NCI-H1105 (cell line): ENCODE results near the gene AOPEP.
"Not testable (repeated sequence)": the region's sequence is repeated elsewhere in the genome, so short reads cannot be mapped to it uniquely, and the experiment has no call there.

ENCODE experiments used
- DNase-seq: peaks from one replicate; lab custom pipeline; 2025; lab: John Stamatoyannopoulos, UW

Gene AOPEP

DNA sequence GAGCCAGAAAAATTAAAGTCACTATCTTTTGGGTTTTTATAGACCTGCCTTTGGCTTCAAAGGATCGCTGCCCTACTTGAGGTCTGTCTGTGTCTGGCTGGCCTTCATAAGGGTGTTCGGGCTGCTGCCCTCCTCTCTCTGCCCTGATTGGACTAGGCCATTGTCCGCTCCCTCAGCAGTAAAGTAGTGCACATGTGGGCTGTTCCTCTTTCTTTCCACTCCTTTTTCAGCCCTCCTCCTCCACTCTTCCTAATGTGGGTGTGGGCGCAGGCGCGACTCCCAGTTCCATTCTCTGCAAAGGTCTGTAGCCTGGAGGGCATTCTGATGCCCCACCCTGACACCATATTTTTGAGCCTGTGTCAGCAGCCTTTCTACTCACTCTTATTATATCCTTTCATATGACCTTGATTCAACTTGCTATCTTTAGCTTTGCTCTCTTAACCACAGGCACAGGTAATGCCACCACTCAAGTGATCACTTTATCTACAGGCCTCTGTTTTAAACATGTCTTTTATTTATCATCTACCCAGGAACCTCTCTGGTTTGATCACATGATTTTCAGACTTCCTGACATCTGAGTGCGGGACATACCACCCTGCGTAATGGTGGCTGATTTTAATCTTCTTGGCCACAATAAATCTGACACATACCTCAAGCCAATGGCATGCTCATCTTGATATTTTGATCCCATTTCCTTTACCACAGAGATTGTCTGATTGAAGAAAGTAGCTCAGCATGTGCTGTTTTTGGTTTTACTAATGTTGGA lies 144.5 kb downstream of the AOPEP start:
- no peak for DNase-seq

DNA sequence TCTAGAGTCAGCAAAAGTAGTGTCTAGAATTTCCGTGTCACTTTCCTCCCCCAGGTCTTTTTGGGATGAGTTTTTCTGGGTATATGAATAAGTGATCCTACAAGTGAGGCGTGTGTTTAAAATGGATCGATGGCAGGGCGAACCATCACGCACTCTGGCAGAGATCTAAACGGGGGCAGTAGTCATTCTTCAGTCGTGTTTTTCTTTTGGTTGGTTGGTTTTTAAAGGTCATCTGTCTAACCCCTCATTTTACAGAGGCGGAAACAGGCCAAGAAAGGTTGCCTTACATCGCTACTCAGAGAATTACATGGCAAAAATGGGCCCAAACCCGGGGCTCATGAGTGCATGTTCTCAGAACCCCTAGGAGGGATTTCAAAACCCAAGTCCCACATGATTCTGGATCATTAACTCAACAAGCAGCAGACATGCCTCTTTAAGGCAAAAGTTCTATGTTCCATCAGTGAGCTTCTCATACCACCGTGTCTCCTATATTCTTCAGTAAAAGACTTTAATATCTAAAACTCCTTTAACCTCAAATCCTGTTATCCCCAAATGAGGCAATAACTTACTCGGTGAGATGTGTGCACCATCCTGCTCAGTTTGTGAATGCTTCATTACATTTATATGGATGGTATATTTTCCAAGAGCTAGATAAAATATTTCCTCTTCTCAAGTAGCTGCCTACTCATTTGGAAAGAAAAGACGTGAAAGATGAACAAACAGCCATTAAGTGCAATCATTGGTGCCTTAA lies 145.8 kb downstream of the AOPEP start:
- no peak for DNase-seq

DNA sequence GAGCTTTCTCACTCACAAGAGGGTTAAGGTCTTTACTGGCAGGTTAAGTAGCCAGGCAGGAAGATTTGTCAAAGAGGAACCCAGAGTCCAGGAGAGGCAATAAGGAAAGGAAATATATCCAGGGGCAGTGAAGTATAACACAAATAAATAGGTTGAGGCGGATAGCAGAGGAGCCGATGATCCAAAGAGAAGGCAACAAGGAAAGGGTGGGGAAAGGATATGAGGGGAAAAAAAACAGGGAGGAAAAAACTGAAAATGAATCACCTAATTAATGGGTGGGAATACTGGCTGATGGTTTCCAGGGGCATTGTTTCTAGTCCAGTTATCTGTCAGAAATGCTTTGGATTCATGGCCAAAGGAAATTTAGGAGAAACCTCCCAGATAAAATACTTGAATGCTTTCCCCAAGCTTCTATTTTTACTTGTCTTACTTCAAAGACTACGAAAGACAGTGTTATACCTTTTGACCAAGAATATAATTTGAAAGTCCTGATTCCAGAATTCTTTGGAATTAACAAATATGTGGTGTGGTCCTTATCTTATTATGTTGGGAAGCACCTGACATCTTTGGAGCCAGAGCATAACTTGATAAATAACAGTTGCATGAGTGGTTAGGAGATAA lies 146.5 kb downstream of the AOPEP start:
- no peak for DNase-seq

DNA sequence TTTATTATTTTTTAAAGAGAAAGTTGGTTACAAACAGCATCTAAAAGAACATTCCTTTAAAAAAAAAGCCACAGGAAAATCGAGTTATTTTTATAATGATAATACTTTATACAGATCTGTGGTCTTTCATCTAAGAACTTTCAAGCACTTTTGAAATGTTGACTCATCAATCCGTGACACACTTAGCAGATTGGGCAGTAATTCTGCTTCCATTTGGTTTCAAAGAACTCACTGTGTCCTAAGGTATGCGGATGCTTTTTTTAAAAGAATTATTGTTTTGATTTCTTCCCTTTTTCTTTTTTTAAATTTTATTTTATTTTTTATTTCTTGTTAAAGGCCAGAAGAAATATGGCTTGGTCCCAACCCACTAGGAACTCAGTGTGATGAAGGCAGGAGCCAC lies 147.8 kb downstream of the AOPEP start:
- no peak for DNase-seq

DNA sequence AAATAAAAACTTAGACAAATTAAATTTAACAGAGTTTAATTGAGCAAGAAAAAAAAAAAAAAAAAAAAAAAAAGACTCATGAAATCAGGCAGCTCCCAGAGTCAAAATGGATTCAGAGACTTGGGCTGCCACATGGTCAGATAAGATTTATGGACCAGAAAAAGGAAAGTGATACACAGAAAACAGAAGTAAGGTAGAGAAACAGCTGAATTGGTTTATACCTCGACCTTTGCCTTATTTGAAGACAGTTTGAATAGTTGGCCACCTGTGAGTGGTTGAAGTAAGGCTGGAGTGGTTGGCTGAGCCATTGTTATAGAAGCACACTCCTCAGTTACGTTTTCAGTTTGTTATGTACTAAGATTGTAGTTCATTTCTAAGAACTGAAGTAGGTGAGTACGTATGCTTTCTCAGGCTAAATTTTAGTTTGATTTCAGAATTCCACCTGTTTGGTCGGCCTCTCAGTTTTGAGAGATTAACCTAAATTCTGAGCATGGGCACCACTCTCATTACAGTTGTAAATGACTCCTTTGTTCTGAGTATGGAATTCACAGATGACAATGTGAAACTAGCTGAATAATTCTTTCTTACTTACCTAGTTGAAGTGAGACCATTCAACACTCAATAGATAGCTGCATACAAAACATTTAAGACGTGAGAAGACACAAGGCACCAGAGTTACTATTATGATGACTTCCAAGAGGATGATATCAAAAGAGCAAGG lies 149.0 kb downstream of the AOPEP start:
- no peak for DNase-seq

DNA sequence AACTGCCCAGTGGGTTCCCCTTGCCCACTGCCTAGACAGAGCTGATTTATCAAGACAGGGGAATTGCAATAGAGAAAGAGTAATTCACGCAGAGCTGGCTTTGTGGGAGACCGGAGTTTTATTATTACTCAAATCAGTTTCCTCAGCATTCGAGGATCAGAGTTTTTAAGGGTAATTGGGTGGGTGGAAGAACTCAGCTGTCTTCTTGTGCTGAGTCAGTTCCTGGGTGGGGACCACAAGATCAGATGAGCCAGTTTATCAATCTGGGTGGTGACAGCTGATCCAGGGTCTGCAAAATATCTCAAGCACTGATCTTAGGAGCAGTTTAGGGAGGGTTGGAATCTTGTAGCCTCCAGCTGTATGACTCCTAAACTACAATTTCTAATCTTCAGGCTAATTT lies 152.3 kb downstream of the AOPEP start:
- not testable (repeated sequence) for DNase-seq

DNA sequence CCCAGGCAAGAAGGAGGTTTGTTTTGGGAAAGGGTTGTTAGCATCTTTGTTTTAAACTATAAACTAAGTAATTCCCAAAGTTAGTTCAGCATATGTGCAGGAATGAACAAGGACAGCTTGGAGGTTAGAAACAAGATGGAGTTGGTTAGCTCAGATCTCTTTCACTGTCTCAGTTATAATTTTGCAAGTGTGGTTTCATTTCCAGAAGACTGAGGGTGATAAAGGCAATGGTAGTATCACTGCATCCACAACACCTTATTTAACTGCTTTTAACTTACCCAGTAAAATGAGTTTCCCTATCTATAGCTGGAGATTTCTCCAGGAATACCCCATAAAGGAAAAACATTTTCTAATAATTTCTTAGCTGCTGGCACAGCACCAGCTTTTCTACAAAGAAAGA lies 152.7 kb downstream of the AOPEP start:
- no peak for DNase-seq

DNA sequence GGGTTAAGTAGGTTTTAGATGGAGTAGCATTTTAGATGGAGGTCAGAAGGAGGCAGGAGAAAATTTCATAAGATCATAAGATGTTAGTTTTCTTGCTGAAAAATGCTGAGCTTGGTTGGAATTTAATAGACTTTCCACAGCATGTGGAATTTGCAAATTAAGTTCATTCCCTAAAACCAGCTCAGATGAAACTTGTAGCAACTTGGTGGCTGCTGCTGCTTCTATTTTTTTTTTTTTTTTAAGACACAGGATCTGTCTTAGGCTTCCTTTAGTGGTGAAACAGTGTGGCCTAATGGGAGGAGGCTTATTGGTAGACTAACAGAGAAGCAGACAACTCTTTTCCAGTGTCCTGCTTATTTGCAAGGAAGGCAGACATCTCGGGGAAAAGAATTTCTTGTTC lies 154.5 kb downstream of the AOPEP start:
- DNase-seq: no peak

DNA sequence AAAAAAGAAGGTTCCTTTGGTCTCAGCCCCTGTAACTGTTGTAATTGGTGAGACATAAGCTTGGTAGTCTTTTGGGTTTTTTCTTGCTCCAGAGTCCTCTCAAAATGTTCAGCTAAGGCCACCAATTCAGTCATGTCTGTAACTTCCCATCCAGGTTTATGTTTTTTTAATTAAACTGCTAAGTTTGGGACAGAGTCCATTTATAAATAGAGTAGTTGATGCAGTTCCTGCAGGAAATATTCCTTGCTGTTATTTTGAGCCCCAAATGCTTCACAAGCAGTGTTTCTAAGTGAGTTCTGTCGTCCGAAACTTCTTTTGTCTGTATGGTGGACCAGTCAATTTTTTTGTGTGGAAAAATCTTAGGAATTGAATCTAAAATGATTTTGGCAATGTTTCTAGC lies 155.0 kb downstream of the AOPEP start:
- no peak for DNase-seq

DNA sequence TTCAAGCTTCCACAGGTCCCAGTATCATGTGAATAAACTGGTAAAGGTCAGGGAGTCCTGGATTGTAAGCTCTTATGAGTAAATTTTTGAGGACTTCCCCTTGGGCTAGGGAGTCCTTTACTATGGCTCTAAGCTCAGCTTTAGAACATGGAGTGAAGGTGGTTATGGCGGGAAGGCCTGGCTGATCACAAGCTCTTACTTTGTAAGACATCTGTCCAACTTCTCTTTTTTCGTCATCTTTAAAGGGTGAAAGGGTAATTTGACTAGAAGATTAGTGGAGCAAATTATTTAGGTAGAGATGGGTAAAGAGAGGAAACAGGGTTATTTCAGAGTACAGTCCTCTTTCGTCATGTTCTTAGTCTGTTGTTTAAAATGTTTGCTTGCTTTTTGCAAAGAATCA lies 155.4 kb downstream of the AOPEP start:
- DNase-seq: no peak

DNA sequence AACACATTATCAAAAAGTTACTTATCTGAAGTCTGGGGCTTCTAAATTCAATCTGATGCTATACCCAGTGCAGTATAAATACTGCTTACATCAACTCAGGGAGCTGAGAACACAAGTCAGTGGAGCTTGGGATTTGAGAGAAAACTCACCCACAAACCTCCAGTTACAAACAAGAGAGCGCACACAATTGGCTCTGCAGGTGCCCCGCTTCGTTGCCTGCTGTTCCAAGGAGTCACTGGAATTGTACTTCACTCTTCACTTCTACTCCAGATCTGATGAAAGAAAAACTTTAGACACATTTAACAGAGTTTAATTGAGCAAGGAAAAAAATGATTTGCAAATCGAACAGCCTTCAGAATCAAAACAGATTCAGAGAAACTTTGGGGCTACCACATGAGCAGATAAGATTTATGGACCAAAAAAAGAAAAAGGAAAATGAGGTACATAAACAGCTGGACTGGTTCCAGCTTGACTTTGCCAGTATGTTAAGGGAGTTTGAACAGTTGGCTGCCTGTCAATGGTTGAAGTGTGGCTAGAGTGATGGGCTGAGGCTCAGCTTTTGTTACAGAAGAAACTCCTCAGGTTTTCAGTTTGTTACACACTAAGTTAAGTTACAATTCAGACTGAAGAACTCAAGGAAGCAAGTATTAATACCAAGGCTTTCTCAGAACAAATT lies 156.6 kb downstream of the AOPEP start:
- peak; percentile 52 for DNase-seq

DNA sequence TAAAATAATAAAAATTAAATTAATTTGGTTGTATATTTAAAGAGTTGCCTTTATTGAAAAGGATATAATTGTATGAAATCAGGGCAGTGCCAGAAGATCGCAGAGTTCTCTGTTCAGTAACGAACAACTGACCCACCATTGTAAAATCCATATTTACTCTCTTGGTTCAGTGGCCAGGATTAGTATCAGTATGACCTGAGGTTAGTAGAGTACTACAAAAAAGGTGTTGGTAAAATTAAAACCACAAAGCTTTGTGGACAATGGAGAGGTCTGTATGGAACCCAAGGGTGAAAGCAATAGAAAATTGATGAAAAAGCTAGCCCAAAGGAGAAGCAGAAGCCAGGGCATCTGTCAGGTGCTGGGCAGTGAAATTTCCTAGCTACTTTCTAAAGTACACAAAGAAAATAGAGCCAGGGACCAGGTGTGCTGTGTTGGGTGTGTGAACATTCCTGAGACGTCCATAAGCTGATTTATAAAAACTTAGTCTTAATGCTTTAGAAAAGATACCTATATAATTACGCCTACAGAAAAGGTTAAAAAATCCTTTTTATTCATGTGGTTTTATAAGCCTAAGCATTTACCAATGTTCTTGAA lies 159.5 kb downstream of the AOPEP start:
- no peak for DNase-seq

DNA sequence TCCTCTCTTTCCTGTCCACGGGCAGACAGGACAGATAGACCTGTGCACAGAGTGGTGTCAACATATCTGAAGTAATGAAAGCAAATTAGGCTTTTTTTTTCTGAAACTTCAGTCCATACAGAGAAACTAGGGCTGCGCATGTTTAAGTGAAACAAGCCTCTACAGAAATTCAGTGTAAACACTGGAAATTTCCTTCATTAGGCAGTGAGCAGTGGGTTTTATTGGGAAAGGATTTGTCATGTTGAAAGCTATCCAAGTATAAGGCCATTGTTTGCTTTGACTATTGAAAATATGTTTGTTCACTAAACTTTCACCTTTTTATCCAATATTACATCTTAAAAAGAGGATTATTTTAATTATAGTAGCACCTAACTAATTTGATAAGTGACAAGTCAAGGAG lies 161.2 kb downstream of the AOPEP start:
- DNase-seq: no peak

DNA sequence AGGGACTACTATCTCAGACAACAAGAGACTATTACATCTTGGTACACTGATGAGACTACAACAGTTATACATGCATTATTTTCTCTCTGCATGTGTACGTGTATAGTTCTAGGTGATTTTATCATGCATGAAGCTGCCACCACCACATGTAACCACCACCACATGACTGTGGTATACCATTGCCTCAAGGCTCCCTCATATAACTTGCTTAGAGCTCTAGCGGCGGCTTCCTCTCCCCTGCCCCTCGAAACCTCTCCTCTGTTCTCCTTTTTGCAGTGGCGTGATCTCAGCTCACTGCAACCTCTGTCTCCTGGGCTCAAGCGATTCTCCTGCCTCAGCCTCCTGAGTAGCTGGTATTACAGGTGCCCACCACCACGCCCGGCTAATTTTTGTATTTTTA lies 162.3 kb downstream of the AOPEP start:
- no peak for DNase-seq

DNA sequence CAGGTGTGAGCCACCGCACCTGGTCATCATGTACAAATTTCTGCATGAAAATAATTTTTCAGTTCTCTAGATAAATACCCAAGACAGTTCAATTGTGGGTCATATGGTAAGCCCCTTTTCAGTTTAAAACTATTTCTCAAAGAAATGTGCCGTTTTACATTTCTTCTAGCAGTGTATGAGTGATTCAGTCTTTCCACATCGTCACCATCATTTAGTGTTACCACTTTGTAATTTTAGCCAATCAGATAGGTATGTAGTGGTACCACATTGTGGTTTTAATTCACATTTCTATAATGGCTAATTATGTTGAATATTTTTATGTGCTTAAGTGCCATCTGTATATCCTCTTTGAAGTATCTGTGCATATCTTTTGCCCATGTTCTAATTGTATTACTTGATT lies 163.1 kb downstream of the AOPEP start:
- DNase-seq: no peak

DNA sequence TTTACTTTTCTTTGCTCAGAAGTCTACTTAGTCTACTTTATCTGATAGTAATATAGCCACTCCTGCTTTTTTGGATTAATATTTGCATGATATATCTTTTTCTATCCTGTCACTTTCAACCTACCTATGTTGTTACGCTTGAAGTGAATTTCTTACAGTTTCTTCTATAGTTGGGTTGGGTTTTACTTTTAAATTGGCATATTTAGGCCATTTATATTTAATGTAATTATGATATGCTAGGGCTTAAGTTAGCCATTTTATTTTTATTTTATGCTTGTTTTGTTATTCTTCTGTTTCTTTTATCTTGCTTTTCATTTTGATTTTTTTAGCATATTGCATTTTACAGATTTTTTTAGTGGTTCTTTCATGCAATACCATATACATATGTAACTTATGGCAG lies 164.7 kb downstream of the AOPEP start:
- DNase-seq: no peak

DNA sequence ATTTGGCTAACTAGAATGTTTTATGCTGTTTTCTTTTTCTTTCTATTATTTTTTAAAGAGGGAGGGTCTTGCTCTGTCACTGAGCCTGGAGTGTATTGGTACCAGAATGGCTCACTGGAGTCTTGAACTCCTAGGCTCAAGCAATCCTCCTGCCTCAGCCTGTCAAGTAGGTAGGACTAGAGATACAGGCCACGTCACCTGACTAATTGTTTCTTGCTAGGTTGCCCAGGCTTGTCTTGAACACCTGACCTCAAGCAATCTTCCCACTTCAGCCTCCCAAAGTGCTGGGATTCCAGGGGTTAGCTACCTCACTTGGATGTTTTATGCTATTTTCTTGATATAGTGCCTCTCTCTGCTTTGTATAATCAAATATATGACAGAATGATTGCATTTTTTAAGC lies 166.2 kb downstream of the AOPEP start:
- DNase-seq: no peak

DNA sequence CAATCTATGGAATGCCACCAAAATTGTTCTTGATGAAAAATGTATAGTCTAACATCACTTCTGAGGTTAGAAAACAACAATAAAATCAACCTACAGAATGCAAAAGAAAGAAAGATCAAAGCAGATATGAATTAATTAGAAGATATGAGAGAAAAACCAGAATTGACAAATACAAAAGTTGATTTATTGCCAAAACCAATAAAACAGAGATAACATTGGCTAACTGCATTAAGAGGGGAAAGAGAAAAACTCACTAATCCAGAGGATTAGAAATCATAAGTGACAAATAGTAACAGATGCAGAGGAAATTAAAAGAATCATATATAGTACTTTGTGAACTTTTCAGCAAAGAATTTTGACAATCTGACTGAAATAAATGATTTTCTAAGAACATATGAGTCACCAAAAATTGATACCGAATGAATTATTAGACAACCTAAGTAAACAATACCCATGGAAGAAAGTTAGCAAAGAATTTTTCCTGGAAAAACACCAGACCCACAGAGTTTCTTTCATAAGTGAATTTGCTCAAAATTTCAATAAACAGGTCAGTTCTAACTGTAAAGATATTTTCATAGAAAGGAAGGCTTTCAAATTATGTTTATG lies 167.7 kb downstream of the AOPEP start:
- no peak for DNase-seq

DNA sequence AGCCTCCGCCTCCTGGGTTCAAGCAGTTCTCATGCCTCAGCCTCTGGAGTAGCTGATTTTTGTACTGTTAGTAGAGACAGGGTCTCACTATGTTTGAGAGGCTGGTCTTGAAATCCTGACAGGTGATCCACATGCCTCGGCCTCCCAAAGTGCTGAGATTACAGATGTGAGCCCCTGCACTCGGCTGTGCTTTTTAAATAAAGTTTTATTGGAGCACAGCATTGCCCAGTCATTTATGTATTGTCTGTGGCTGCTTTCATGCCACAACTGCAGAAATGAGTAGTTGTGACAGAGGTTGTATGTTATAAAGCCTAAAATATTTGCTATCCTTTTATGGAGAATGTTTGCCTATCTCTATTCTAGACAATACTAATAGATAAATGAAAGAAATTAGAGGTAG lies 169.2 kb downstream of the AOPEP start:
- DNase-seq: no peak

DNA sequence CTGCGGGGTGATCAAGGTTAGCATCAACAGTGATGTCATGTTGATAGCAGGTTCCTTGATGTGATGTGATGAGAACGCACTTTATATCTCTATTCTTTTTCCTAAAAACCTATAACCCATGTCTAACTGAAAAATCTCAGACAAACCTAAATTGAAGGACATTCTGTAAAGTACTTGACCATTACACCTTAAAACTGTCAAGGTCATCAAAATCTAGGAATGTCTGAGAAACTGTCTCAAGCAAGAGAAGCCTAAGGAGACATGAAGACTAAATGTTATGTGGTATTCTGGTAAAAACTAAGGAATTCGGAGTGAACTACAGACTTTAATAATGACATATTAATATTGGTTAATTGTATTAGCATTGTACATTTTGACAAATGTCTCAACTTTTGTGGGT lies 170.0 kb downstream of the AOPEP start:
- DNase-seq: no peak
